IMR-90 (cell line): ENCODE results near the gene SF3B3. TPM values are rescaled to one million over a fixed set of nuclear protein-coding genes. Genes with fewer than 3 reads are reported as not detected.
A peak's percentile ranks its signal among the peaks of the same experiment; 100 is the strongest.

Experiments used
- ATAC-seq: fragments of 200-7000 bp; cut with Tn5 transposase; 2 replicates; pipeline ENCODE4 v1.9.1; 2020; ENCODE audit warnings: low read depth, mild to moderate bottlenecking, moderate library complexity
- BruUV-seq: library from RNA; stranded (reverse); fragments of 400-500 nt; replicated peaks from 2 replicates; lab custom pipeline; 2021; lab: Mats Ljungman, UMichigan
- CTCF ChIA-PET: fragments of 300-600 bp; formaldehyde crosslinking; extraction: SDS; loops from one replicate; lab custom pipeline; 2021; ENCODE audit warnings: antibody characterized with exemption; lab: Yijun Ruan, JAX
- POLR2A ChIA-PET: fragments of 300-600 bp; sonication (Branson Sonifier 250); formaldehyde crosslinking; loops from one replicate; lab custom pipeline; 2022; ENCODE audit warnings: antibody characterized with exemption; ENCODE audit not compliant: unreplicated experiment; lab: Charles Lee
- DNase-seq: peaks from one replicate; pipeline ENCODE4 v3.0.0; 2013
- H2AFZ ChIP-seq: replicated peaks from 2 replicates; pipeline ENCODE3; 2013; ENCODE audit warnings: low read length, mild to moderate bottlenecking; ENCODE audit not compliant: poor library complexity
- H2AK5ac ChIP-seq: 2 replicates; pipeline ENCODE4 v1.6.1; 2013; ENCODE audit warnings: low read depth, low read length, inconsistent platforms
- H2AK9ac ChIP-seq: replicated peaks from 2 replicates; pipeline ENCODE3; 2013; ENCODE audit warnings: mild to moderate bottlenecking, low read depth, low read length, moderate library complexity; ENCODE audit not compliant: poor library complexity
- H2BK120ac ChIP-seq: 2 replicates; pipeline ENCODE4 v1.6.1; 2013; ENCODE audit warnings: low read depth, low read length, inconsistent platforms
- H2BK15ac ChIP-seq: 3 replicates; pipeline ENCODE4 v1.6.1; 2013; ENCODE audit warnings: low read depth, low read length, inconsistent platforms
- H2BK20ac ChIP-seq: 2 replicates; pipeline ENCODE4 v1.6.1; 2013; ENCODE audit warnings: low read depth, mild to moderate bottlenecking, inconsistent platforms, low read length, moderate library complexity
- H2BK5ac ChIP-seq: 2 replicates; pipeline ENCODE4 v1.6.1; 2013; ENCODE audit warnings: mild to moderate bottlenecking, low read depth, low read length, inconsistent platforms; ENCODE audit not compliant: poor library complexity, severe bottlenecking
- H3K14ac ChIP-seq: replicated peaks from 2 replicates; pipeline ENCODE4 v1.6.1; 2013; ENCODE audit warnings: low read depth, low read length, inconsistent platforms
- H3K18ac ChIP-seq: 2 replicates; pipeline ENCODE4 v1.6.1; 2013; ENCODE audit warnings: low read depth, low read length, control low read depth
- H3K23ac ChIP-seq: 2 replicates; pipeline ENCODE4 v1.6.1; 2013; ENCODE audit warnings: low read depth, low read length, inconsistent platforms
- H3K27ac ChIP-seq: 2 replicates; pipeline ENCODE4 v1.5.1; 2013; ENCODE audit warnings: mild to moderate bottlenecking, control low read depth, low read length; ENCODE audit not compliant: insufficient read depth
- H3K27me3 ChIP-seq: 2 replicates; pipeline ENCODE4 v1.6.1; 2013; ENCODE audit warnings: low read length; ENCODE audit not compliant: control insufficient read depth, insufficient read depth
- H3K36me3 ChIP-seq: 2 replicates; pipeline ENCODE4 v1.6.1; 2013; ENCODE audit warnings: low read length, mixed read lengths; ENCODE audit not compliant: control insufficient read depth, insufficient read depth
- H3K4ac ChIP-seq: 2 replicates; pipeline ENCODE4 v1.6.1; 2013; ENCODE audit warnings: low read depth, low read length, inconsistent platforms
- H3K4me1 ChIP-seq: 2 replicates; pipeline ENCODE4 v1.6.1; 2013; ENCODE audit warnings: low read length, mixed read lengths; ENCODE audit not compliant: control insufficient read depth, insufficient read depth
- H3K4me2 ChIP-seq: 2 replicates; pipeline ENCODE4 v1.6.1; 2013; ENCODE audit warnings: low read depth, mild to moderate bottlenecking, control low read depth, low read length, moderate library complexity
- H3K4me3 ChIP-seq: 2 replicates; pipeline ENCODE4 v1.5.1; 2013; ENCODE audit warnings: low read depth, mild to moderate bottlenecking, control low read depth, low read length, moderate library complexity; ENCODE audit not compliant: insufficient read depth
- H3K56ac ChIP-seq: 2 replicates; pipeline ENCODE4 v1.6.1; 2013; ENCODE audit warnings: low read length, inconsistent platforms; ENCODE audit not compliant: insufficient read depth; ENCODE audit errors: extremely low read depth
- H3K79me1 ChIP-seq, 2 experiments: 2 replicates each; pipeline ENCODE4 v1.6.1; 2013; ENCODE audit warnings: low read length in 2 of 2, inconsistent platforms in 1 of 2, low read depth in 1 of 2
- H3K9ac ChIP-seq: 2 replicates; pipeline ENCODE4 v1.6.1; 2013; ENCODE audit warnings: low read depth, low read length, control low read depth
- H3K9me1 ChIP-seq: 2 replicates; pipeline ENCODE4 v1.6.1; 2013; ENCODE audit warnings: low read length, inconsistent platforms; ENCODE audit not compliant: insufficient read depth
- H3K9me3 ChIP-seq: 2 replicates; pipeline ENCODE4 v1.6.1; 2013; ENCODE audit warnings: low read length; ENCODE audit not compliant: control insufficient read depth, insufficient read depth
- H4K20me1 ChIP-seq: 2 replicates; pipeline ENCODE4 v1.6.1; 2013; ENCODE audit warnings: low read length, inconsistent platforms; ENCODE audit not compliant: insufficient read depth
- H4K5ac ChIP-seq: 2 replicates; pipeline ENCODE4 v1.6.1; 2013; ENCODE audit warnings: mild to moderate bottlenecking, low read depth, low read length, control low read depth
- H4K8ac ChIP-seq, 2 experiments: 2 replicates each; pipeline ENCODE4 v1.6.1; 2013; ENCODE audit warnings: low read depth in 2 of 2, low read length in 2 of 2, control low read depth in 1 of 2, inconsistent platforms in 1 of 2
- H4K91ac ChIP-seq: 2 replicates; pipeline ENCODE4 v1.6.1; 2013; ENCODE audit warnings: low read depth, low read length, inconsistent platforms; ENCODE audit not compliant: insufficient read depth
- MXI1 ChIP-seq: IDR thresholded peaks from 2 replicates; pipeline ENCODE4 v1.6.1; 2012; ENCODE audit warnings: low read depth, mild to moderate bottlenecking, low read length, moderate library complexity, borderline replicate concordance
- RFX5 ChIP-seq: IDR thresholded peaks from 2 replicates; pipeline ENCODE4 v1.8.0; 2012; ENCODE audit warnings: low read depth, mild to moderate bottlenecking, low read length, moderate library complexity
- WGBS, 2 experiments: methylation state at CpG; one replicate each; pipeline versions ENCODE4 v1.1.5 to v1.1.7; 2013; ENCODE audit warnings: missing lambda C conversion rate in 2 of 2; ENCODE audit not compliant: insufficient read length in 1 of 2; ENCODE audit errors: extremely low coverage in 2 of 2; 5-methylcytosine and 5-hydroxymethylcytosine counted together
- dilution Hi-C: fragments of 300-500 bp; cut with HindIII; formaldehyde crosslinking; loops from one replicate; pipeline ENCODE4 v1.14.3; 2018; ENCODE audit warnings: low sequenced_read_pairs; ENCODE audit not compliant: unreplicated experiment
- in situ Hi-C: fragments of 300-500 bp; cut with MboI; formaldehyde crosslinking; loops from 3 replicates; pipeline ENCODE4 v1.14.3; 2019; ENCODE audit warnings: low sequenced_read_pairs, inconsistent platforms, mixed read lengths
- intact Hi-C: fragments of 100-400 bp; cut with micrococcal nuclease; formaldehyde crosslinking; loops from 2 replicates; pipeline ENCODE4 v1.10.0; 2022
- polyA plus RNA-seq, 3 experiments: library from polyadenylated mRNA; depleted of rRNA; stranded (reverse); fragments of >200 nt; gene quantifications; 2 replicates each; pipeline ENCODE4 v1.2.3, GENCODE V29; 2012; ENCODE audit warnings: low replicate concordance in 1 of 3
- total RNA-seq: library from RNA; depleted of rRNA; stranded (reverse); fragments of >200 nt; gene quantifications from 2 replicates; pipeline ENCODE4 v1.2.3, GENCODE V29; 2012

The SF3B3 gene
- total and polyA plus RNA-seq, 2 of the 4 experiments (the other 2 are of a cell fraction): 97.9 to 134 TPM

GRCh38 chr16:70540994-70541393 is 17.4 kb downstream of the SF3B3 start:
- H3K9me3 ChIP-seq: no peaks in the 10 kb centered on the region
- dilution Hi-C loops: no loop called here

More at GRCh38 chr16:70540994-70541393, 17.4 kb downstream of the SF3B3 start:
- no peak overlapping the region for H2BK20ac ChIP-seq
- BruUV-seq: no TSS peak
- H4K5ac ChIP-seq: no peak overlapping the region
- no CpG with 5 or more reads among the region's 3 CpGs for WGBS, 2 experiments
- H2BK5ac ChIP-seq: no peak overlapping the region
- no peak overlapping the region for H3K23ac ChIP-seq
- H2BK120ac ChIP-seq: no peak overlapping the region
- H4K20me1 ChIP-seq: peaks cover 44% of the 10 kb centered on the region
- no peak overlapping the region for H3K4me3 ChIP-seq
- ChIA-PET POLR2A (no interaction called here), CTCF (interaction anchor here (0.5 to 1.1 kb wide), 2 partner anchors 113 to 1004 kb away, joined by 3 read pairs; no protein-coding TSS in a partner anchor)
- DNase-seq (no peak), ATAC-seq (0 out of 2 replicates have a peak, but pooled peaks have one; percentile 24)
- H3K18ac ChIP-seq: no peak overlapping the region
- no peak overlapping the region for H2AFZ ChIP-seq
- H3K4me2 ChIP-seq: no peak overlapping the region
- H3K4me1 ChIP-seq: no peaks in the 10 kb centered on the region
- H3K27ac ChIP-seq: no peak overlapping the region
- peaks cover 73% of the 10 kb centered on the region for H3K36me3 ChIP-seq
- H2AK9ac ChIP-seq: no peak overlapping the region
- H3K9me1 ChIP-seq: no peaks in the 10 kb centered on the region
- in situ Hi-C loops (no loop called here), intact Hi-C loops (no loop called here)
- no peak overlapping the region for H3K9ac ChIP-seq
- H2AK5ac ChIP-seq: no peak overlapping the region
- no peak overlapping the region for H4K91ac ChIP-seq
- no peak for TF ChIP-seq MXI1
- TF ChIP-seq RFX5: peak; percentile 84; the same call in 1 of the 2 replicates
- no peaks in the 10 kb centered on the region for H3K27me3 ChIP-seq
- H4K8ac ChIP-seq: no peak overlapping the region
- H3K56ac ChIP-seq: no peak overlapping the region
- no peak overlapping the region for H2BK15ac ChIP-seq
- H3K4ac ChIP-seq: no peak overlapping the region
- H3K14ac ChIP-seq: no peak overlapping the region
- peaks cover 45 to 63% of the 10 kb centered on the region in 2 experiments for H3K79me1 ChIP-seq
